ENCODE measurements around the gene ATG9B.

ATG9B gene, protein sequence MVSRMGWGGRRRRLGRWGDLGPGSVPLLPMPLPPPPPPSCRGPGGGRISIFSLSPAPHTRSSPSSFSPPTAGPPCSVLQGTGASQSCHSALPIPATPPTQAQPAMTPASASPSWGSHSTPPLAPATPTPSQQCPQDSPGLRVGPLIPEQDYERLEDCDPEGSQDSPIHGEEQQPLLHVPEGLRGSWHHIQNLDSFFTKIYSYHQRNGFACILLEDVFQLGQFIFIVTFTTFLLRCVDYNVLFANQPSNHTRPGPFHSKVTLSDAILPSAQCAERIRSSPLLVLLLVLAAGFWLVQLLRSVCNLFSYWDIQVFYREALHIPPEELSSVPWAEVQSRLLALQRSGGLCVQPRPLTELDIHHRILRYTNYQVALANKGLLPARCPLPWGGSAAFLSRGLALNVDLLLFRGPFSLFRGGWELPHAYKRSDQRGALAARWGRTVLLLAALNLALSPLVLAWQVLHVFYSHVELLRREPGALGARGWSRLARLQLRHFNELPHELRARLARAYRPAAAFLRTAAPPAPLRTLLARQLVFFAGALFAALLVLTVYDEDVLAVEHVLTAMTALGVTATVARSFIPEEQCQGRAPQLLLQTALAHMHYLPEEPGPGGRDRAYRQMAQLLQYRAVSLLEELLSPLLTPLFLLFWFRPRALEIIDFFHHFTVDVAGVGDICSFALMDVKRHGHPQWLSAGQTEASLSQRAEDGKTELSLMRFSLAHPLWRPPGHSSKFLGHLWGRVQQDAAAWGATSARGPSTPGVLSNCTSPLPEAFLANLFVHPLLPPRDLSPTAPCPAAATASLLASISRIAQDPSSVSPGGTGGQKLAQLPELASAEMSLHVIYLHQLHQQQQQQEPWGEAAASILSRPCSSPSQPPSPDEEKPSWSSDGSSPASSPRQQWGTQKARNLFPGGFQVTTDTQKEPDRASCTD

GRCh38 chr7:151024435-151025056, at the start of gene ATG9B:
TSS of gene ATG9B (minus strand) at chr7:151024494. CDS start at chr7:151024423, 71 bp downstream.
- DNase-seq (ENCODE audit: low read depth), result no peak

DNA sequence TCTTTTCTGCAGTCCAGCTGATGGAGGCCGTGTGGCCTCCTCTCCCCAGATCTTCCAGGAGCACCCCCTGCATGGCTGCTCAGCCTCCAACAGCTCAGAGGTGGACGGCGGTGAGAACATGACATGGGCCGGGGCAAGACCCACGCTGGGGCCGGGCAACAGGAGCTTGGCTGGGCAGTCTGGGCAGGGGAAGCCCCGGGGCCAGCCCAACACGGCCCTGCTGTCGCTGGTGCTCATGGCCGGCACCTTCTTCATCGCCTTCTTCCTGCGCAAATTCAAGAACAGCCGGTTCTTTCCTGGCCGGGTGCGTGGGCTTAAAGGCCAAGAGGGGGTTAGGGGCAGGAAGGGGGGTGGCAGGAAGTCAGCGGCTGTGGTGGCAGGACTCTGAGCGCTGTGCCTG, 49.7 kb upstream of the ATG9B start:
- no peak for DNase-seq (ENCODE audit: low read depth)

GRCh38 chr7:151071032-151071866, 47.0 kb upstream of the ATG9B start:
- DNase-seq (ENCODE audit: low read depth), result no peak

DNA sequence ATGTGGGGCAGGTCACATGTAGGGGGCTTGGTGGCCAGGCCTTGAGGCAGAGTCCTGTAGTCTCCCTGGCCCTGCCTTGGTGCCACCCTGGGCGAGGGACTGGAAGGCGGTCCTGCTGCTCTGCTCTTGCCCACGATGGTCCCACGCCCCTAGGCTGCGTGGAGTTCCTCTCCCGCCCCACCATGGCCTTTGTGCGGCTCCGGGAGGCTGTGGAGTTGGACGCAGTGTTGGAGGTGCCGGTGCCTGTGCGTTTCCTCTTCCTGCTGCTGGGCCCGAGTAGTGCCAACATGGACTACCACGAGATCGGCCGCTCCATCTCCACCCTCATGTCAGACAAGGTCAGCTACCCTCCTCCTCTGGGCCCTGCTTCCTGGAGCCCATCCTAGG, 46.3 kb upstream of the ATG9B start:
- no peak for DNase-seq (ENCODE audit: low read depth)

GRCh38 chr7:151069841-151070573, 45.7 kb upstream of the ATG9B start:
- no peak for DNase-seq (ENCODE audit: low read depth)

DNA sequence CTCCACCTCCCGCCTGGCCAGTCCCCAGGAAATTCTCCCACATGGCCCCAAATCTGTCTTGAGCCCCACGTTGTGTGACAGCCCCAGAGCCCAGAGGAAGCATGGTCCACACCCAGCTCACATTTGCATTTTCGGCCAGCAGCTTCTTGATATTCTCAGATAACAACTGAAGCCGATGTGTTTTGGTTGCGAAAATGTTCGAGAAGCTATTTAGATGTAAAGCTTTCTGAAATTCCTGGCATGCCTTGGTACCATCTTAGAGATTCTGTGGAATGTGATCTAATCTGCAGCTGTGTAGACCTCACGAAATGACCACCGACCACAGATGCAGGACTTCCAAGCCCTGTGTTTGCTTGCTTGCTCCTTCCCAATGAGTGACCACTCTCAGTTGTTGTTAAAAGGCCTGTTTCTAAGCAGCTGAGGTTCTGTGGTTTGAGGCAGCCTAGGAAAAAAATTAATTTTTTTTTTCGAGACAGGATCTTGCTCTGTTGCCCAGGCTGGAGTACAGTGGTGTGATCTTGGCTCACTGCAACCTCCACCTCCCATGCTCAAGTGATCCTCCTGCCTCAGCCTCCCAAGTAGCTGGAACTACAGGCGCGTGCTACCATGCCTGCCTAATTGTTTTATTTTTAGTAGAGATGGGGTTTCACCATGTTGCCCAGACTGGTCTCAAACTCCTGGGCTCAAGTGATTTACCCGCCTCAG, 43.9 kb upstream of the ATG9B start:
- no peak for DNase-seq (ENCODE audit: low read depth)

DNA sequence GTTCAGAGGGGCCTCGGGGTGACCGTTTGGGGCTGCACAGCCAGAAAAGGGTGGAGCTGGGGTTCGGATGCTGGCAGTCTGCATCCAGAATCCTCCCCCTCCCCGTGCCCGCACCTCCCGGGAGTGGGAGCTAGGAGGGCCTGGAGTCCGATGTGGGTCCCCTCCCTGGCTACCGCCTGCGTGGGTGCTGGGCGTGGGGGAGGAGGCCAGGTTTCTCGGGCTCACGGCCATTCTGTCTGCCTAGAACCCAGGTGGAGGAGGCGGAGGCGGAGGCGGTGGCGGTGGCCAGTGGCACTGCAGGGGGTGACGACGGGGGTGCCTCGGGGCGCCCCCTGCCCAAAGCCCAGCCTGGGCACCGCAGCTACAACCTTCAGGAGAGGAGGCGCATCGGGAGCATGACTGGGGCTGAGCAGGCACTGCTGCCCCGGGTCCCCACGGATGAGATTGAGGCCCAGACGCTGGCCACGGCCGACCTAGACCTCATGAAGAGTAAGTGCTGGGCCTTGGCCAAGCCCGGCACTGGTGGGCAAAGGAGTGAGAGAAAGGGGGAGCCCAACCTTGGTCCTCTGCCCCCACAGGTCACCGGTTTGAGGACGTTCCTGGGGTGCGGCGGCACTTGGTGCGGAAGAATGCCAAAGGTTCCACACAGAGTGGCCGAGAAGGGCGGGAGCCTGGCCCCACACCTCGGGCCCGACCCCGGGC, 42.1 kb upstream of the ATG9B start:
- DNase-seq (ENCODE audit: low read depth), result no peak

- DNase-seq (ENCODE audit: low read depth), result no peak
Measured at GRCh38 chr7:151065516-151065915, 41.2 kb upstream of the ATG9B start.

- DNase-seq (ENCODE audit: low read depth), result no peak
Measured at GRCh38 chr7:151064993-151065392, 40.7 kb upstream of the ATG9B start.

- no peak for DNase-seq (ENCODE audit: low read depth)
Measured at GRCh38 chr7:151064454-151064853, 40.2 kb upstream of the ATG9B start.

DNA sequence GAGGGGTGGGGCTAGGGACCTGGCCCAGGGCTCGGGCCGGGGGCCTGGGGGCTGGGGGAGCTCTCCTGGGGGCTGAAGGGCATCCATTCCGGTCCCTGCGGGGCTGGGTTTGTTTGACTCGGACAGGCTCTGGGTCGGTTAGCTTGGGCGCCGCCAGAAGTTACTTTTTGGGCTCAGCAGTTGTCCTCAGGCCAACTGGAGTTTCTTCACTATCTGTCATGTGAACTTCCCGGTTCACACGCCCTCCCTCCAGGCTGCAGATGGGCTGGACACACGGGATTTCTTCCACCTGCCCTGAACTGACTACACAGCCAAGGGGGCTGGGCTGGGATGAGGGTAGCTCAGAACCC, 38.9 kb upstream of the ATG9B start:
- no peak for DNase-seq (ENCODE audit: low read depth)

DNA sequence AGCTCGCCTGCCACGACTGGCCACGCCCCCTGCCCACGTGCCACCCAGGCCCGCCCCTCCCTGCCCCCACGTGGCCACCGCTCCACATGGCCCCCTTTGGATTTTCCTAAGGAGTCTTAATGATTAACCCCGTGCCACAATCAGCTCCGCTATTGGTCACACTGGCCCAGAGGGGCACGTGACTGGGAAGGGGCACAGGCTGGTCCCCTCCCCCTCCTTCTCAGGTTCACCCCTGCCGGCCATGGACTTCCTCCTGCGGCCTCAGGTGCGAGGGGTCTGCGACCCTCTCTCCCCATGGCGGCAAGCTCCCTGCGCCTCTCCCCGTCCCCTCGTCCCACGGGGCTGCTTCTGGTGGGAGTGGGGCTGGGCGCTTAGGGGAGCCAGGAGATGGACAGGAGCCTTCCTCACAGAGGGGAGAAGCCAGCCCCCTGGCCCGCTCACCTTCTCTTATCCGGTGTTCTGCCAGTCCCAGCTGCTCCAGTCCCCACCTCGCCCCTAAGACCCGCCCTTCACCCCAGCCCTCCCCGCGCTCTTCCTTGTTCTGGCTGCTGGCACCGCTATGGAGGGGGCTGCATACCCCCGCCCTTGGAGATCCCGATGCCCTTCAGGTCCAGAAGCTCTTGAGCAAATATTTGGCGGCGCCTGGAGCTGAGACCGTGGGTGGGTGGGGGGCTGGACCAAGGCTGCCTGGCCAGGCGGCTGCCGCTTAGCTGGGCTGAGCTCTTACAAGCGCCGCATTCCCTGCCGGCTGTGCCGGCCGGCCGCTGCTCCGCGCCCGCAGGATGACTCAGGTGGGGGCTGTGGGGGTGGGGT, 38.3 kb upstream of the ATG9B start:
- DNase-seq (ENCODE audit: low read depth), result no peak

DNA sequence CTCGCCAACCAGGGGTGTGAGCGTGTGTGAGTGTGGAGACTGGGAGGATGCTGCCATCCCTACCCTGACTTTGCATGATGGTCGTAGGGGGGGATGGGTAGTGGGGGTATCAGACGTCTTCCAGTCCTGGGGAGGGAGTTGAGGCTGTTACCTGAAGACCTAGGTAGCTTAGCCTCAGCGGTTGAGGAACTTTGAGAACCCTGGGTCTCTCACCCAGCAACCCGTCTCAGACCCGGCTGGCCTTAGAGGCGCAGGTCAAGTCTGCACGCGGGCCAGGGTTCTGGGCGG, 37.8 kb upstream of the ATG9B start:
- no peak for DNase-seq (ENCODE audit: low read depth)

DNA sequence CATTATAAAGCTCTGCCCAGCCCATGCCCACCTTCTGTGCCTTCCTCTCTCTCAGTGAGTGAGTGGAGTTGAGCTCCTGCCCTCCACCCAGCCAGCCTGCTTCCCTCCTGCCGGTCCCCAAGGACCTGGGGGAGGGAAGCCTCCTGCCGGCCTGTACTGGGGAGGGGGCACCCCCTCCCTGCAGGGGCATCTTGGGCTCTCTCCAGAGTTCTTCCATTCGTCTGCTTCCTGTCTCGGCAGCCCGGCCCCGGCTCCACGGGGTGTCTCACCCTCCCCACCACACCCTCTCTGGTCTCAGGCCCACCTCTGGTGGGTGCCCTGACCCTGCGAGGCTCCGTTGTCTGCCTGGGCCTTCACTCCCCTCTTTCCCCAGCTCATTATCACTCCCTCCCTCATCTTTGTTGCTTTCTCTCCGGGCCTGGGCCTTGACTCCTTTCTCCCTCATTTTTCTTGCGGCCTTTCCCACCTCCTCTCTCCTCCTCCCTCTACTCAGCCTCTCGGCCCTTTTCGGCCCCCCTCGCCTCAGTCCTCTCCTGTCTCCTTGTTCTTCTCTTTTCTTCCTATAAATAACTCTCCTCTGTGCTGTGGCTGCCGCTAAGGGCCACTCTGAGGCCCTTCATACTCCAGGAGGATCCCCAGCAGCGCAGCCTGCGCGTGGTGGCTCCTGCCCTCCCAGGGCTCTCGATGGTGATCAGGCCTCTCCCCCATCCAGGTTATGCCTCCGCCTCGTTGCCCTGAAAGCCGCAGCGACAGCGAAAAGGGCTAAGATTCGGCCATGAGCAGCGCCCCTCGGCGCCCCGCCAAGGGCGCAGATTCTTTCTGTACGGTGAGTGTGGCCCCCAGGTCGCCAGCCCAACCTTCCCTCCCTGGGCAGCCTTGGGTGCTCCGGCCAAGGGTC, 37.2 kb upstream of the ATG9B start:
- no peak for DNase-seq (ENCODE audit: low read depth)

GRCh38 chr7:151060416-151061212, 36.3 kb upstream of the ATG9B start:
- DNase-seq (ENCODE audit: low read depth), result no peak

- no peak for DNase-seq (ENCODE audit: low read depth)
Measured at GRCh38 chr7:151060113-151060415, 35.8 kb upstream of the ATG9B start.

GRCh38 chr7:151059367-151060112, 35.2 kb upstream of the ATG9B start, which contains the start of gene SLC4A2:
TSS of gene SLC4A2 (plus strand) at chr7:151059589. CDS start at chr7:151061988, 2,399 bp downstream.
- DNase-seq (ENCODE audit: low read depth), result peak; percentile 61
